ENCODE results near the gene DYSF.

The DYSF gene

GRCh38 chr2:71682341-71682740, 229.0 kb downstream of the DYSF start:
- no peak for DNase-seq

- DNase-seq = no peak
Measured at GRCh38 chr2:71683070-71683469, 229.7 kb downstream of the DYSF start.

- no peak for DNase-seq
Measured at GRCh38 chr2:71683666-71684065, 230.3 kb downstream of the DYSF start.

GRCh38 chr2:71684226-71685072, 231.1 kb downstream of the DYSF start:
- DNase-seq = no peak

- DNase-seq = no peak
Measured at GRCh38 chr2:71685073-71685848, 231.9 kb downstream of the DYSF start.

- no peak for DNase-seq
Measured at GRCh38 chr2:71685941-71686611, 232.7 kb downstream of the DYSF start.

- DNase-seq = no peak
Measured at GRCh38 chr2:71686781-71687180, 233.4 kb downstream of the DYSF start.

- no peak for DNase-seq
Measured at GRCh38 chr2:71687412-71687811, 234.1 kb downstream of the DYSF start.

GRCh38 chr2:71688530-71688929, 235.2 kb downstream of the DYSF start:
- no peak for DNase-seq

- no peak for DNase-seq
Measured at GRCh38 chr2:71689393-71689792, 236.0 kb downstream of the DYSF start.

GRCh38 chr2:71689968-71690834, 236.8 kb downstream of the DYSF start:
- no peak for DNase-seq

GRCh38 chr2:71690876-71691475, 237.6 kb downstream of the DYSF start:
- no peak for DNase-seq

- no peak for DNase-seq
Measured at GRCh38 chr2:71691747-71692441, 238.5 kb downstream of the DYSF start.

- DNase-seq = no peak
Measured at GRCh38 chr2:71692621-71693277, 239.4 kb downstream of the DYSF start.

GRCh38 chr2:71693286-71694270, 240.2 kb downstream of the DYSF start:
- DNase-seq = no peak

GRCh38 chr2:71694501-71695234, 241.3 kb downstream of the DYSF start:
- DNase-seq = no peak

- no peak for DNase-seq
Measured at GRCh38 chr2:71695235-71696120, 242.1 kb downstream of the DYSF start.

GRCh38 chr2:71696381-71696780, 243.0 kb downstream of the DYSF start:
- DNase-seq = no peak

All from GF-D8 (cell line).